HG02884 (cell line): ENCODE results near the gene SOX13.
"Not testable (repeated sequence)": the region's sequence is repeated elsewhere in the genome, so short reads cannot be mapped to it uniquely, and the experiment has no call there.

Source experiments
- ATAC-seq: cut with Tn5 transposase; IDR thresholded peaks from one replicate; pipeline ENCODE4 v1.9.1; 2021; ENCODE audit warnings: mild to moderate bottlenecking, moderate library complexity; ENCODE audit not compliant: unreplicated experiment

The SOX13 gene

DNA sequence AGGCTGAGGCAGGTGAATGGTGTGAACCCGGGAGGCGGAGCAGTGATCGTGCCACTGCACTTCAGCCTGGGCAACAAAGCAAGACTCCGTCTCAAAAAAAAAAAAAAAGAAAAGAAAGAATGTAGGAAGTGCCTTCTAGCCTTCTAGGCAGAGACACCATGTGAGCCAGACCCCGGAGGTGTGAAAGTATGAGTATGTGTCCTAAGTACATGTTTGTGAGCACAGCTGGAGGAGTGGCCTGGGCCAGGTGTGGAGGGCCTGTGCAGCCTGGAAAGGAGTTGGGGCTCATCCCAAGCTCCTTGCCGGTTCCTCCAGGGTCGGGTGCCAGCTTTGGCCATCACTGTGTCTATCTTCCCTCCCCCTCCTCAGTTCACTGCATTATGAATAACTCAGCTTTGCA lies 13.0 kb downstream of the SOX13 start:
- no peak for ATAC-seq

GRCh38 chr1:204087181-204087892 lies 14.4 kb downstream of the SOX13 start:
- no peak for ATAC-seq

GRCh38 chr1:204087893-204088528 lies 15.1 kb downstream of the SOX13 start:
- no peak for ATAC-seq

- no peak for ATAC-seq
Observed at GRCh38 chr1:204088596-204088995, 15.7 kb downstream of the SOX13 start.

DNA sequence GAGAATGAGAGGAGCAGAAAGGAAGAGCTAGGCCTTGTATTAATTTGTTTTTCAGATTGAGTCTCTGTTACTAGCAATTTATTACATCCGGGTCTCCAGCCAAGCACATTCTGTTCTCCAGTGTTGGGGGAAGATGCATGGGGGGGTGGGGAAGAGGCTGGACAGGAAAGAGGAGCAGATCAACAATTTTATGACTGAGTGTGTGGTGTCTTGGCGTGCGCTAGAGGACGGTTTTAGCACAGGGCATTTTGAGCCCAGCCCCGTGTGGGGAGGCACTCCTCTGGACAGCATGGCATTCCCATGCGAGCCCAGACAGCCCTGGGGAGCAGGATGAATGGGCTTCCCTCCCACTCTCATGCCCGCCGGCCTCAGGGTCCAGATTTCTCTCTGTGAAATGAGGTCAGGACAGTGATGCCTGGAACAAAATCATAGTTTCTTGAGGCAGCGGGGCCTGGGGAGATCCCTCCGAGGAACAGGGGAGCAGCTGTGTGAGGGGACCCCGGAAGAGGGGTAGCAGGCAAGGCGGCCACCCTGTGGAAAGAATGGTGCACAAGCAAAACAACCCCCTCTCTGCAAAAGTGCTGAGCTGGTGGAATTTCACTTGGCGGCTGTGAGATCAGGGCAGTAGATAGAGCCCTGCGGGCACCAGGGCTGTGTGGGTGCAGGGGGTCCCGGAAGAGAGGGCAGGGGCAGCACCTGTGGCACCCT lies 16.3 kb downstream of the SOX13 start:
- ATAC-seq, result no peak

DNA sequence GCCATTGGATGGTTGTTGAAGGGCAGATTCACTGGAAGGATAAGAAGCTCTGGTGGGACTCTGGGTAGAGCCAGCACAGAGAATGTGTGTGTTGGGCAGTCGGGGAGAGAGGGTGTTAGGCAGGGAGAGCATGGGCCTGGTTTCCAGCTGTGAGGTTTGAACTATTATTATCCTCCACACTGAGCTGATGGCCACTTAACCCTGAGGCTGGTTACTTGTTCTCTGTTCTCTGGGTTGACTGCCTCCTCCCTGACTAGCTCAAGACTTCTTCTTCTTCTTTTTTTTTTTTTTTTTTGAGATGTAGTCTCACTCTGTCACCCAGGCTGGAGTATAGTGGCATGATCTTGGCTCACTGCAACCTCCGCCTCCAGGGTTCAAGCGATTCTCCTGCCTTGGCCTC lies 17.2 kb downstream of the SOX13 start:
- ATAC-seq, result not testable (repeated sequence)

DNA sequence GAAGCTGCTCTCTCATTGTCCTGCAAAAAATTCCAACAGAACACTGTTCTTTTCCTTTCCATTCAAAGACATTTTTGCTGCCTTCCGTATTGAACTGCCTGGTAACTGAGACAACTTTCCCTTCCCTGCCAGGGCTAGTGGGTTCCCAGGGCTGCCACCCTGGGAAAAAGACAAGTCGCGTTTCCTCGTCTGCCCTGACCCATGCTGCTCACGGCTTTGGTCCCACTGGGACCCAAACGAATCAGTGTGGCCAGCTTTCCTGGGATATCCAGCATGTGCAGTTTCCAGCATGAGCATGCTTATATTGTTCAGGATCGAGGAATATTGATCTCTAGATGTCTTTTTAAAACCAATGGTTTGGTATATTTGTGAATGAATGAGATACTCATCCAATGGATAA lies 18.2 kb downstream of the SOX13 start:
- no peak for ATAC-seq

GRCh38 chr1:204091787-204092312 lies 18.9 kb downstream of the SOX13 start:
- ATAC-seq, result no peak

- ATAC-seq, result no peak
Observed at GRCh38 chr1:204092632-204093420, 19.9 kb downstream of the SOX13 start.

DNA sequence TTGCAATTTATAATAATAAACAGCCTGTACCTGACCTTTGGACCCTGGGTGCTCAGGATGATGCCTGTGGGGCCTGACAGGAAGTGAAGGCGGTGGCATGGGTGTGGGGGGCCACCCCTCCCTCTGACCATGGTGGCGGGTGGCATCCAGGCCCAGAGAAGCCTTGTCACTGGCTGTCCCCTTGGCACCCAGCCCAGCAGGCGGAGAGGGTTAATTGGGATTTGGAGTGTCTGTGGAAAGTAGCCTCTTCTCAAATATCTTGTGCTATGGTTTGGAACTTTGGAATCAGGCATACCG lies 20.5 kb downstream of the SOX13 start:
- ATAC-seq, result no peak

- ATAC-seq, result no peak
Observed at GRCh38 chr1:204093781-204094180, 20.9 kb downstream of the SOX13 start.

DNA sequence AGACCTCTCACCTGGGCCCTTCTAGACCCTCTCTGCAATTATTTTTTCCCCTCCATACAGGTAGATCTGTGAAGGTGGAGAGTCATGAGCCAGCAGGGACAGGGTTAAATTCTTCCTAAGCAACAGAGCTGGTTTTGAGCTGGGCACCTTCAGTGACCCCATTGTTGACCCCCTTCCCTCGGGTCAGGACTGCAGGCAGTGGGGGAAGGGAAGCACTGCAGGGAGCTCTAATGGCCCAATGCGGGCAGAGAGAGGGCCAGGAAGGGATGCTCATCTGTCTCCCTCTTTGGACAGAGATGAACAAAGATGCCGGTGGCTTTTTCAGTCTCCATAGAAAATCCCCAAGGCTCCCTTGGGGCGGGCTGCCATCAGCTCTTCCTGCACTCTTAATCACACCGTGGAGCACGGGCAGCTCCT lies 21.4 kb downstream of the SOX13 start:
- ATAC-seq, result no peak

DNA sequence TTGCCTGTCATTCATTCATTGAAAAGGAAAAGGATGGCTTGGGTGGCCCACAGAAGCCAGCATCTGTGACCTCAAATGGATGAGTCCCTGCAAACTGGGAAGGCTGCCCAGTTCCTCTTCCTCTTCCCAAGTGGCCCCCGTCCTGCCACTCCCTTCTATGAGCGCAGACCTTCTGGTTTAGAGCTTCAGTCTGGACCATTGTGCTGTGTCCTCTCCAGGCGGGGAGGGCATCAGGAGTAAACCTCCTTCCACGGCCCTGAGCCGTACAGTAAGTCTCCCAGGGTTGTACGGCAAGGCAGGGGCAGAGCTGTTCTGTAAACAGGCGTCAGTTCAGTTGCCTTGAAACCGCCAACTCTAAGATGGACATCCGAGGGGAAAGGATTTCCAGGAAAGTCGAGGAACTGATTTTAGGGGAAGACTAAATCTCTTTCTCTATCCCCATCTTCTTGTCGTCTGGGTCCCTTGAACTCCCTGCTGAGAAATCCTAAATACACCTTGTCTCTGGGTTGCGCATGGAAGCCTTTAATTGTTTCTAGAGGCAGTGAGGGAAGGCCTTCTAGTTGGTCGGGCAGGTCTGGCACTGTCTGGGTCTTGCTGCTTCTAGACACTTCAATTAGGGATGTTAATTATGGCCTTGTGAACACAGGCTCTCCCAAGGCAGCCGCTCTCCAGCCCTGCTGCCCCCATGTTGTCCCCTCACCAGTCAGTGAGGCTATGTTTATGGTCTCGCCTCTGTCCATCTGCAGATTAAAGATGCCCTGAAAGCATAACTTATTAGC lies 22.1 kb downstream of the SOX13 start:
- ATAC-seq, result no peak

DNA sequence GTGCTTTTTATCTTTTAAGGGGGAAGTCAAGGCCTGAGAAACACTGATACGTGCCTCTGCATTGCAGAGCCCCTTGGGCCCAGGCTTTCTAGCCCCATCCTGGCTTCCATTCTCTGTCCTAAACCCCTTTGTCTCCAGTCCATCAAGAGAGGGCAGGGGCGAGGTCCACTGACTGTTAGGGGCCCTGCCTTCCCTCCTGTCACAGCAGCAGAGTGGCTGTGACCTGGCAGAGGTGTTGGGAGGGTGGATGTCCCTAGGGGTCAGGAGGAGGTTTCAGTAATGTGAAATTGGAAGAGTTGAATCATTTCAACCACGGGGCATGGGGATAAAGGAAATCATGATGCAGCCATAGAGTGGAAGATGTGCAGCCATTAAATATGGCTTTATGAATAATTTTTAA lies 24.0 kb downstream of the SOX13 start:
- ATAC-seq, result no peak

GRCh38 chr1:204098683-204099082 lies 25.8 kb downstream of the SOX13 start:
- no peak for ATAC-seq

GRCh38 chr1:204099754-204100153 lies 26.8 kb downstream of the SOX13 start:
- ATAC-seq, result not testable (repeated sequence)

- ATAC-seq, result no peak
Observed at GRCh38 chr1:204102029-204102611, 29.2 kb downstream of the SOX13 start.

DNA sequence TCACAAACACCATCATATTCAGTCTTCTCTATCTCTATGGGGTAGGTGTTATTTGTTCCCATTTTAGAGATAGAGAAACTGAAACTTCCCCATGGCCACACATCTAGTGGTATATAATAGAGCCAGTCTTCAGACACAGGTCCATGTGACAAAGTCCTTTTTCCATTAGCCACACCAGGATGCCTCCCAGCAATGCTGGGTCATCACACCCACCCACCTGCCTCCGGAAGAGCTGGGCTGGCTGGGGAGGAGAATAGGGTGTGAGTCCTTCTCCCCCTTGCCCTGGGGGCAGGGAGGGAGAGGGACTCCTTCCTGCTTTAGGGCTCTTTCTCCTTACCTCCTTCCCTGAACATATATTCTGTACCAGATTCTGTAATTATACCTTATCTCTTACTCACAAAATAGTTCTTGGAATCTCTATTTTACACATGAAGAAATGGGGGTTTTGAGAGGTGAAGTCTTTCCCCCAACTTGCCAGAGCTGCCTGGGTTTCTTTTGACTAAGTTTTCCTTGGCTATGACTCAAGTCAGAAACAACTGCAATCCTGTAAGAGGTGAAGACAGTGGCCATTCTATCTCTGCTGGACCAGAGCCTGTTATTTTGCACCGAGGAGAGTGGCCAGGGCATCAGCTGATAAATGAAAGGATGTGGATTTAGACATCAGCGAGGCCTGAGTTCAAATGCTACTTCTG lies 30.0 kb downstream of the SOX13 start:
- ATAC-seq, result no peak

- ATAC-seq, result no peak
Observed at GRCh38 chr1:204103431-204103741, 30.5 kb downstream of the SOX13 start.
